Measurements from ENCODE around the gene ZNHIT2.

The ZNHIT2 gene

DNA sequence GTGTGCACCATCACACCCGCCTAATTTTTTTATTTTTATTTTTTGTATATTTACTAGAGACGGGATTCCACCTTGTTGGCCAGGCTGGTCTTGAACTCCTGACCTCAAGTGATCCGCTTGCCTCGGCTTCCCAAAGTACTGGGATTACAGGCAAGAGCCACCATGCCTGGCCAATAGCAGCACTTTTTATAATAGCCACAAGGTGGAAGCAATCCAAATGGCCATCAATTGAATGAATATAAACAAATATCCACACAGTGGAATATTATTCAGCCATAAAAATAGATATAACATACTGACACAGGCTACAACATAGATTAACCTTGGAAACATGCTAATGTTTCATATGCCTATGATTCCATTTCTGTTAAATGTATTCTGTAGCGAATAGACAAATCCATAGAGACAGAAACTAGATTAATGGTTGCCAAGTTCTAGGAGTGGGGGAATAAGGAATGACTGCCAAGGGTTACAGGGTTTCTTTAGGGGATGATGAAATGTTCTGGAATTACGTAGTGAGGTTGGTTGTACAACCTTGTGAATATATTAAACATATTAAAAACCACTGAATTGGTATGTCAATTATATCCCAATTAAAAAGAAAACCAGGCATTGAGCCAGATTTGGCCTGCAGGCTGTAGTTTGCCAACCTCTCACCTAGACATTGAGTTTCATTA lies 16.7 kb downstream of the ZNHIT2 start:
- DNase-seq, result no peak

DNA sequence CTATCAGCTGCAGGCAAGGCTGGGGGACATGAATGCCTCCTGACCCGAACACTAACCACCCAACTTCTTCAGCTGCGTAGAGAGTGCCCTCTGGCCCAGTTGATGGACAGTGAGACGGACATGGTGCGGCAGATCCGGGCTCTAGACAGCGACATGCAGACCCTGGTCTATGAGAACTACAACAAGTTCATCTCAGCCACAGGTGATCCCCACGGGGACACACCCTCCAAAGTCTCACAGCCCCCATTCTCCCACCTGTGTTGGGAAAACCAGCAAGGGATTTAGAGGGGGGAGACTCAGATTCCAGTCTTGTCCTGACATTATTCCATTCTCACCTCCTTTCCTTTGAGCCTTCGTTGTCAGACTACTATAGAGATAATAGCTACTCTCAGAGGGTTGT lies 20.6 kb downstream of the ZNHIT2 start:
- DNase-seq, result no peak

DNA sequence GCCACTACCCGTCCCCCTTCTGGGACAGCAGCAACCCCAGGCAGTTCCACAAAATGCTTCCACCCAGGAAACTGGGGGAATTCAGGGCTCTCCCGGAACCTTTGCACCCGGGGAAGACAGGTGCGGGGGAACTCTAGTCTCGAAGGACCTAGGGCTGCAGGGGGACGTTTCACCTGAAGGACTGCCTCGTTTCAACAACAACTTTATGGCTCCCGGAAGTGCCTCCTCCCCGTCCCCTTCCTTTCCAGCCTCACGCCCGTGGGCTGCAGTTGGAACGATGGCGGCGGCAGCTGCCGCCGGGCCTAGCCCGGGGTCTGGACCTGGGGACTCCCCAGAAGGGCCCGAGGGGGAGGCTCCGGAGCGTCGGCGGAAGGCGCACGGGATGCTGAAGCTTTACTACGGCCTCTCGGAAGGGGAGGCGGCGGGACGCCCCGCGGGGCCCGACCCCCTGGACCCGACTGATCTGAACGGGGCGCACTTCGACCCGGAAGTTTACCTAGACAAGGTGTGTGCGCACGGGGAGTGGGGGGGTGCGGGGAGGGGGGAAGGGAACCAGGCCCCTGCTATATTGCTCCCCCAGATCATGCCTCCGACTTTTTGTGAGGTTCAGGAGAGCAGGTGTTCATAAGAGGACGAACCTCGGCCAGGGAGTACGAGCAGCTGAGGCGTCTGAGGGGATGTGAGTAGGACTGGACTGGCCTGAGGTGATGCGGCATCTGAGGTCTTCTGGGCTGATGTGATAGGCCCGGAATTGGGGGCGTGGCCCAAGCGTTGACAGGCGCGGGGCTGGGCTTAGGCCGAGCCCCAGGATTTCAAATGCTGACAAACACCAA lies 21.3 kb downstream of the ZNHIT2 start, which contains the start of gene VPS51:
Gene VPS51, plus strand, starts transcription at position 241 of the 833 bp plus-strand sequence. Its CDS starts 37 bp downstream, at position 278.
- DNase-seq, result peak; percentile 73

DNA sequence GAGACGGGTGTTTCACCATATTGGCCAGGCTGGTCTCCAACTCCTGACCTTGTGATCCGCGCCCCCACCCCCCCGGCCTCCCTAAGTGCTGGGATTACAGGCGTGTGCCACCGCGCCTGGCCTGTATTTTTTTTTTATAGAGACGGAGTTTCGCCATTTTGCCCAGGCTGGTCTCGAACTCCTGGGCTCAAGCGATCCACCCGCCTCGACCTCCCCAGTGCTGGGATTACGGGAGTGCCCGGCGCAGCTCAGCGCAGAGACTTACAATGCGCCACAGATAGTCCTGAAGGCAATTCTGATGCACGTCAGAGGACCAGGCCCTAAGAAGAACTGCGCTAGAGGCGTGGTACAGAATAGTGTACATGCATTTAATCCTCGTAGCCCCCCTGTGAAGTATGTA lies 22.1 kb downstream of the ZNHIT2 start:
- no peak for DNase-seq

DNA sequence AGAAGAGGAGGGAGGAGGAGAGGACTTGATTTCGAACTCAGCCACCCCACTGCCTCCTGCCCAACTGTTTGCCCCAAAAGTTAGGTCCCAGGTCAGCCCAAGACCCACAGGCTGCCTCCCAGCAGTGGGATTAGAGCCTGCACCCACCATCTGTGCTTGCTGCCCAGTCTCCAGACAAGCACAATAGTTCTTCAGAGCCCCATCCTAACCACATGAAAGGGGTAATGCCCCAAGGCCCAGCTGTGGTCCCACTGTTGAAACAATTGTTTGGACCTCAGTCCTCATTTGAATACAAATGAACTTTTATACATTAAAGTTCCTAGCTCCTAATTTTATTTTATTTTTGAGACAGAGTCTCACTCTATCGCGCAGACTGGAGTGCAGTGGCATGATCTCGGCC lies 26.9 kb downstream of the ZNHIT2 start:
- no peak for DNase-seq

DNA sequence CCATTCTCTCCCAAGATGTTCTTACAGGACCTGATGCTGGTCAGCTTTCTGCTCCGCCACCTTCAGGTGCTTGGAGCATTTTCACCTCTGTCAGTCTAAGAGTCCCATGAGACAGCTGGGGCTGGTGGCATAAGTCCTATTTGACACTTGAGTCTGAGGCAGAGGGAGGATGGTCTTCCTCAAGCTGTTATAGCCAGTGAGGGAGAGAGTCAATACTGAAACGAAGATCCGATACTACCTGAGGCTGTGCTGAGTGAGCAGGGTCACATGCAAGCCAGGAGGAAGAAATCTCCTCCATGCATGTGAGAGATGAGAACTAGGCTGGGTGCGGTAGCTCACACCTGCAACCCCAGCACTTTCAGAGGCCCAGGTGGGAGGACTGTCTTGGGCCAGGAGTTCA lies 27.9 kb downstream of the ZNHIT2 start:
- DNase-seq, result no peak

DNA sequence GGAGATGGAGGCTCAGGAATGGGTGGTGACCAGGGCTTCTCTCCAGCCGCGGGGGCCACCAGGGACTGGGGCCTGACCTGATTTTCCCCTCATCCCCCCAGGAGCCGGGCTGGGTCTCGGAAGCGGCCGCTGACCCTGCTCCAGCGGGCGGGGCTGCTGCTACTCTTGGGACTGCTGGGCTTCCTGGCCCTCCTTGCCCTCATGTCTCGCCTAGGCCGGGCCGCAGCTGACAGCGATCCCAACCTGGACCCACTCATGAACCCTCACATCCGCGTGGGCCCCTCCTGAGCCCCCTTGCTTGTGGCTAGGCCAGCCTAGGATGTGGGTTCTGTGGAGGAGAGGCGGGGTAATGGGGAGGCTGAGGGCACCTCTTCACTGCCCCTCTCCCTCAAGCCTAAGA lies 29.7 kb downstream of the ZNHIT2 start:
- DNase-seq, result no peak

DNA sequence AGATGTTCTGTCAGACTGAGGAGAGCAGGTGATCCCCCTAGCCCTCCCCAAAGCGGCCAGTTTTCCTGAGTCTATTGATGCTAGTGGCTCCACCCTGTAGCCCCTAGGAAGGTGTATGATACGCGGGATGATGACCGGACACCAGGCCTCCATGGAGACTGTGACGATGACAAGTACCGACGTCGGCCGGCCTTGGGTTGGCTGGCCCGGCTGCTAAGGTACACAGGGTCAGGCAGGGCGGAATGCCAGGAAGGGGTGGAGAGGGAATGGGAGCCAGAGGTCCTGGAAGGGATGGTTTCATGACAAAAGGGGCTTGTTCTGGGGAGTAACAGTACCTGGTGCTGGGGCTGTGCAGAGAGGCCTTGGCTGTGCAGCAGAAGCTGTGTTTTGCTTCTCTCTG lies 30.3 kb downstream of the ZNHIT2 start:
- DNase-seq, result no peak

DNA sequence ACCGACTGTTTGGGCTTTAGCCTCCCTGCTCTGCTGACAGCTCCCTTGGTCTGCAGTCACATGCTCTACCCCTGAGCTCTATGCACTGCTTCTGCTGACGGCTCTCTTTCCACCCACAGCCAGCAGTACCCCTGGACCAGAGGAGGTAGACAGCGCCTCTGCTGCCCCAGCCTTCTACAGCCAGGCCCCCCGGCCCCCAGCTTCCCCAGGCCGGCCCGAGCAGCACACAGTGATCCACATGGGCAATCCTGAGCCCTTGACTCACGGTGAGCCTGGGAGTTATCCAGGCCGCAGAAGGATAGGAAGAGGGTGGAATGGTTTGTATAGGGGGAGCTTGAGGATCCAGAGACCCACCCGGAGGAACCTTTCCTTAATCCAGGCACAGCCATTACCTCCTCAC lies 30.7 kb downstream of the ZNHIT2 start:
- DNase-seq, result no peak

DNA sequence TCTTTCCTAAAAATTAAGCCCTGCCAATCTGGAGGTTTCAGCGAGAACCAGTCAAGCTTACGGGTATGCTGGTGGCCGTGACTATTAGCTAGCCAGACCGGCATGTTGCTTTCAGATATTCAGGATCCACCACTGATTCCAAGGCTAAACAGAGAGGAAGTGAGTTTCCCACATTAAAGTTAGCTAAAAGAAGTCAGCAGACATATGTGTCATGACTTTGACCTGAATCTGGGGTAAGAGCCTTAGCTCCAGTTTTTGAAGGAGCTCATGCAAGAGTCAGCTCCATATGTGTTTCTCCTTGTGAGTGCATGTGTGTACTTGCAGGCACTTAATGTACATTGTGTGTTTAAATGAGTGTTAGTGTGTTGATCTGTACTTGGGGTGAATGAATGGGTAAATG lies 32.1 kb downstream of the ZNHIT2 start:
- no peak for DNase-seq

DNA sequence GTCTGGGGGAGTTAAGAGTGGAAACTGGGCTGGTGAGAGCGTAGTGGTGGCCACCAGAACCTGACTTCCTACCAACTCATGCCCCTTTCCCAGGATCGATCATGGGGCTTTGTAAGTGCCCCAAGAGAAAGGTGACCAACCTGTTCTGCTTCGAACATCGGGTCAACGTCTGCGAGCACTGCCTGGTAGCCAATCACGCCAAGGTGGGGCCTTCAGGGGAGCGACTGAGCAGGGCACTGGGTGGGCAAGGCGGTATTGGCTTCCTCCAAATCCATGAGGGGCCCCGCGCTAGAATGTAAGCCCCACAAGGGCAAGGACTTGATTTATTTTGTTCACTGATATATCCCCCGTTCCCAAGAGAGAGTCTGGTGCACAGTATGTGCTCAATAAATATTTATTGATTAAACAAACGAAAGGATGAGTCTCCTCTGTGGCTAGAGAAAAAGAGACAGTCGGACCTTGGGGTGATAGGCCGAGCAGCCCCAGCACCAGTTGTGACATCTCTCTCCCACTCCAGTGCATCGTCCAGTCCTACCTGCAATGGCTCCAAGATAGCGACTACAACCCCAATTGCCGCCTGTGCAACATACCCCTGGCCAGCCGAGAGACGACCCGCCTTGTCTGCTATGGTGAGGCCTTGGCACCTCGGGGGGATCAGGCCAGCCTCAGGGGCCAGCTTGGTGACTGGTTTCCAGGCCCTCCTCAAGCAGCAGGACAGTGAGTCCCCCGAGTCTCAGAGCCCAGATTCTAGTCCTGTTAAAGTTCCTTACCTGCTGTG lies 32.7 kb downstream of the ZNHIT2 start:
- DNase-seq, result no peak

DNA sequence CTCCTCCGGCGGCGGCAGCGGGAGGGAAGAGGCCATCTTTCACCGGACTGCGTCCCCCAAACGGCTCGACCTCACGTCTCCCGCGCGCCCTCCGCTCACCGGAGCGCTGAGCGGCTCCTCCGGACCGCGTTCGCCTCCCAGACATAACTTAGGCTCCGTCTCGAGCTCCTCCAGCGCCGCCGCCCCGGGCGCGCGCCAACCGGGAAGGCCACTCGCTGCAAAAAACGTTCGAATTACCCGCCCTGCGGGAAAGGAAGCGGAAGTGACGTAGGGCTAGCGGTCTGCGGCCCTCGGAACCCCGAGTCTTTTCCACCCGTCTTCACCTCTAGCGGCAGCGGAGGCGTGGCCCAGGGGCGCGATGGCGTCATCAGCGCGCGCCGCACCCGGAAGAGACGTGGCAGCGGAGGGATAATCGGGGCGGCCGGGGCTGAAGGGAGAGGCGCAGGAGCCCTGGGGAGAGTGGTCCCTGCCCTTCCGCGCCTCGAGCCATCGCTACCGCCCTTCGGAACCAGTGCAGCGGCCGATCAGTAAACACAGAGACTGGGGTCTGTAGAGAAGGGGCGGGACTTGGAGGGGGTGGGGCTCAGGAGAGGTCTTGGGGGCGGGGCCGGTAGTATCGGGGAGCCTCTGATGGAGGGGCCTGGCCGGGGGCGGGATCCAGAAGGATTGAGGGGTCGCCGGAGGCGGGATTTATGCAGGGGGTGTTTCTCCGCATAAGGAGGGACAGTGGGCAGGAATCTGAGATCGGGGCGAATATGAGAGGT lies 33.5 kb downstream of the ZNHIT2 start, which contains the start of the genes CDCA5 and ZFPL1:
Gene CDCA5, minus strand, starts transcription at position 207 of the 764 bp plus-strand sequence. Its CDS starts 62 bp downstream, at position 145.
Gene ZFPL1, plus strand, starts transcription at position 389 of the 764 bp plus-strand sequence. CDS start 477 bp downstream, outside the sequence.
- peak; percentile 90 for DNase-seq

DNA sequence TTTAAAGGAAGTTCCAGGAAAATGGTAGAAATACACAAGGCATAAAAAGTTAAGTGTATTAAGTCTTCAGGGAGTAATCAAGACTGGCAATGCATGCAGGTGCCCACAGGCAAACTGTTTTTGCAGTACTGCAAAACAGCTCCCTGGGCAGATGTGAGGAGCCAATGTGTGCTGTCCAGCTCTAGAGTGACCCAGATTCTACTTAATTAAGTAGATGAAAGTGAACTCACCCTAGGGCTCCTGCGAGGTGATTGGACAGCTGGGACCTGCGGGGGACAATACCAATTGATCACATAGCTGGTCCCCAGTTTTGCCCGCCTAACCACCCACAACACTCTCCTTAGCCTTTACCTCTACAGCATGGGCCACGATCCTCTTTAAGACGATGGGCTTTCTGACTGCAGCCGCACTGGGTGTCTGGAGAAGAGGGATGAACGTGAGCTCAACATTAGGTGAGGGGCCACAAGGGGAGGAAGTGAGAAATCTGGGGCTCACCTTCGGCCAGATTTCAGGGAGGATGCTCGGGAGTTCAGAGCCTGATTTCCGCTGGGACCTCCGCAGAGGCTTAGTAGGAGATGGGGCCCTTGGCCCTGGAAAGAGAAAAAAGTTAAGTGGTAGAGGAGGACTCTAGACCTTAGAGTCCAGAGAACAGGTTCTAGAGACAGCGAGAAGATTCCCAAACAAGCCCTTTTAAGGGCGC lies 34.2 kb downstream of the ZNHIT2 start:
- no peak for DNase-seq

DNA sequence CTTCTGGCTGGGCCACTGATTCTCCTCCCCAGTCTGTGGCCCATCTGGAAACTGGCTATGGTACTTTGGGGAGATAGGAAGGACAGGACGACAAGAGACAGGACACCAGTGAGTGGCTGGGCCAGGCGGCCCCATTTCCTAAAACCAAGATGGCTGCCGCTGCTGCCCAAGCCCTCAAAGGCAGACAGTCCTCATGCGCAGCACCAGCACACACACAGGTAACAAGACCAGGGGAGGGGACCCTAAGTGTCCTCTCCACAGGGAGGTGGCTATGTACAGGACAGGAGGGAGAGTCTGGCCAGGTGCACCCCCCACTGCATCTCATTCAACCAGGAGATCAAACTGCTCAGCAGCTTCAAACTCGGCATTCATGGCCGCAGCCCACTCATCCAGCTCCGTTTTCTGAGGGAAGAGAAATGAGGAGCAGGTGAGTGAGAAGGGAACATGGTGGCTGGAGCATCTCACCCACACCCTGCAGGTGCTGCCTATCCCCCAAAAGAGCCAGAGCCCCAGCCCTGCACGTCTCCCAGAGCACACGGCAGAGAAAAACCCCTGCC lies 38.6 kb downstream of the ZNHIT2 start:
- no peak for DNase-seq

DNA sequence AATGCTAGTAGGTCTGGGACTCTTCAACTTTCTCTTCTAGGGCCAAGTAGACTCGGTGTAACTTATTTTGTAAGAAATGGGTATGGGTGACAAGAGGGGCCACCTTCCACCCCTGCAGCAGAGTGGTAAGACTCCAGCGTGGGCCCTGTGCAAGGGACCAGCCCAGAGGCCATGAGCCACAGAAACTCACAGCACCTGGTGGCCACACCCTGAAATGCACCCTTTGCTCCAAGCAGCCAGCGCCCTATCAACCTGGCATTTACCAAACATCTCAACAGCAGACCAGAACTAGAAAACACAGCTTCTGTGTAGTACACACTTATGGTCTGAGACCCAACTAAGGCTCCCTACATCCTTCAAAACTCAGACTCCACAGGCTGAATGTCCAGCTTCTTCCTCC lies 39.4 kb downstream of the ZNHIT2 start:
- no peak for DNase-seq

DNA sequence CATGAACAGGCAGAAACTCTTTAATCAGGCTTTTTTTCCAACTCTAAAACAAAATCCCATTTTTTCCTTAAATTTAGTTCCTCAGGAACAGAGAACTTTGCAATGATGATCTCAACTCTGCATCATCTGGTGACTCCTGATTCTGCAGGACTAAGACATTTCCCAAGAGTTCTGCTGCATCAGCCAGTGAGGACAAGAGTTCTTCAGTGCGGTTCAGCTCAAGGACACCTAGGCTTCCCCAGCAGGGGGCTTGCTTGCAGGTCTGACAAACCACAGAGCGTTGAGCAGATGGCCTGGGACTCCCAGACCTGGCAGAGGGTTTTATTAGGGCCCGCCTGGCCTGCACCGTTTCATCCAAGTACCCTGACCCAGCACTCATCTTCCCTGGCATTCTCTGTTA lies 40.0 kb downstream of the ZNHIT2 start:
- no peak for DNase-seq

DNA sequence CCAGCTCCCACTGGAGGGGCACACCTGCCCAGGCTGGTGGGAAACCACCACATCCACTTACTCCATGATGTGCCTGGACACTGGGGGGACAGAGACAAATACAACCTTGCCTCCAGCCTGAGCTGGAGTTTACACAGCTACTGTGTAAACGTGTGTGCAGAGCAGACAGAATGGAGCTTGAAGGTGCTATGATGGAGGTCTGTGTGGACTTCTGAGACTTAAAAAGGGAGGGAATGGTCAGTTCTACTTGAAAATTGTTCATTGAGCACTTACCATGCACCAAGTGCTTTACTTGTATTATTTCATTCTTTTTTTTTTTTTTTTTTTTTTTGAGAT lies 44.9 kb downstream of the ZNHIT2 start:
- no peak for DNase-seq

DNA sequence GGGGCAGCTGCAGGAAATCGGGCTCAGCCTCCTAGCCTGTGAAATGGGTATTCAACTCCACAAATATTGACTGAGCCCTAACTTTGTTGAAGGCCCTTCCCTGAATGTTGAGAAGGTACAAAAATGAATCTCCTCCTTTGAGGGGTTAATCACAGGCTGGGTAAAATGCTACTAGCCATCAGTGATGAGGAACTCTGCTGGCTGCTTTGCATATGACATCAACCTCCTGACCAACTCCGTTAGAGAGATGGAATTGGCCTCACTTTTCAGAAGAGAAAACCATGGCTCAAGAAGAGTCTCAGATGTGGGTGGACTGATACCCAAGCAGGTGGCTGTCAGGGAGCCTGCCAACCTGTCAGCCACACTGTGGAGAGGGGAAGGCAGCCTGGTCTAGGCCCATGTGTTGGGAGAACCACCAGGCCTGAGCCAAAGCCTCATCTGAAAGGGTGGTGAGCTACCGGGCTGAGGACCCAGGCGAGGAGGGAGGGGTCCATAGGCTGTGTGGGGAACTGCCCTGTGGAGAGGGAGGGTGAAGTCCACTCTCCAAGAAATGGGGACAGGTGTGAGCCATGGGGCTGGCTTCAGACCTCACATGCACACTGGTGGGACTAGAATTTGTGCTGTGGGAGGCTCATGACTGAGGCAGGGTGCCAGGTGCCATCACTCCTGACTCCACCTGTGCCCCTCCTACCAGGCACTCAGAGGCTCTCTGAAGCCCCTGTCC lies 45.4 kb downstream of the ZNHIT2 start:
- no peak for DNase-seq

DNA sequence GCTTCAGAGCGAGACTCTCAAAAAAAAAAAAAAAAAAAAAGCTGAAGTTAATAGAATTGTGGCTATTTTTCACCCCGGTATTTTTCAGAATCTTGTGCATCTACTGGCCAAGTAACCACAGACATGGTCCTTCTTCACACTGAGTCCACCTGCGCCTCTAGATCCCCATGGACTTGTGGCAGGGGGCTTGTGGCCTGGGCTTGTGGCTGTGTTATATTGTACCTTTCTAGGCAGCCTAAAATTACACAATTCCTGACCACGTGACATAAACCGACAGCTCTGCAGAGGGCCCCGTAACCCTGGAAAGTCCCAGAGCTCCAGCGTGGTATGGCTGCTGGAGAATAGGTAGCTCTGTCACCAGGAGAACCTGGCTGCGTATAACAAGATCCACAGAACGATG lies 48.3 kb downstream of the ZNHIT2 start:
- DNase-seq, result no peak

DNA sequence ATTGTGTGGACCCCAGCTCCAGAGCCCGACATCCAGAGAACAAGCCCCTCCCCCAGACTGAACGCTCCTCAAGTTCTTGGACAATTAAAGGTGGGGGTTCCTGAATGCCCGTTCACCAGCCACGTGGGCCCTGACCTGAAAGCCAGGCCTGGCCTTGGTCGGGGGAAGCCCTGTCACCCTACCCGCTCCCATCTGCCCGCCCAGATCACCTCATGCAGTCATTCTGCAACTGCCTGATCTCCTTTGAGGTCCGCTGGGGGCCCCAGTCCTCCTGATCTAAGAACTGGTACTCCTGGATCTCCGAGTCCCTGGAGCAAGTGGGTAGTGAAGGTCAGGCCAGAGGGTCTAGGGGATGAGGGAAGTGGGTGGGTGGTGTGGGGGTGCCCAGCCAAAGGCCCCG lies 50.1 kb downstream of the ZNHIT2 start:
- DNase-seq, result no peak

DNA sequence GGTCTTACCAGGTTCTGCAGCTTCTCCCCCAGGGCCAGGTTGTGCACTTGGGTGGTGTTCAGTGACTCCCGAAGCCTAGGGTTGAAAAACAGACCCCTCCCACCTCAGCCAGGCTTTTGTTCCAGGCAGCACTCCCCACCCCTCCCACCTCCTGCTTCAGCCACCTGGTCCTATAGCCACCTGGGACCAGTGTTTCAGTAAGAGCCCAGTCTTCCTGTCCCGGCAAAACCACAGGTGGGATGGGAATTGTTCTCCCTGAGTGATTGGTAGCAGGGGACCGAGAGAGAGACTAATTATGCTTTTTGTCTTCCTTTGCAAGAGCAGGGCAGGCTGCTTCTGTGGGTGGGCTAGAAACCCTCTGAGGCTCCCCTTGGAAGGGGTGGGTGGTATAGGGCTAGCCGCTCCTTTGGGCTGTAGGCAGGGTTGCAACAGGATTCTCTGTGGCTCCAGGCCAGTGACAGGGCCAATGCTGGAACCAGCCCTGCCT lies 50.7 kb downstream of the ZNHIT2 start:
- DNase-seq, result no peak

Data from NCI-H446 treated with DMSO at 0.1 percent for 48 hours (cell line).